ENCODE measurements around the gene SH2B3.

GRCh38 chr12:111454716-111455447 is 49.2 kb downstream of the SH2B3 start:
- TF ChIP-seq EZH2phosphoT487 (IDR thresholded peaks at IDR 0.05; ENCODE audit: borderline replicate concordance, low read depth, low read length) (no peak), CTCF (conservative IDR thresholded peaks at IDR 0.05; ENCODE audit: low read length) (no peak)
